ENCODE measurements around the gene NCBP3.

DNA sequence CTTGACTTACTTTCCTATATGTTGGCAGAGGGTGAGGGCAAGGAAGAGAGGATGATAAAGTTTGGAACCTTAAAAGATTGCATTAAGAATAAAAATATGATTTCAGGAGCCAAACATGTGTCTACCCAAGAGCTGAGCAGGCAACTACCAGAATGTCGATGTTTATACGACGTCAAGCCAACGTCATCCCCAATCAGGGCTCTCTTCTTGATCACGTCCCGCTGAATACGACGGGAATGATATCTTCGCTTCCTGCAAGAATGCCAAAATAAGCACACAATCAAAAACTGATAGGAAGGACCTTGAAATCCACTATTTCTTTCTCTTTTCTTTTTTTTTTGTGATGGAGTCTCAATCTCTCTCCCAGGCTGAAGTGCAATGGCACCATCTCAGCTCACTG is 24.9 kb downstream of the NCBP3 start:
- no peak for TF ChIP-seq GATA2 (IDR thresholded peaks at IDR 0.05; ENCODE audit: low read depth, low read length)
- TF ChIP-seq GATA3 (IDR thresholded peaks at IDR 0.05; ENCODE audit: low read depth, low read length) = no peak
